NOMO-1 (cell line): ENCODE measurements around the gene HID1.
"Not testable (repeated sequence)": the region's sequence is repeated elsewhere in the genome, so short reads cannot be mapped to it uniquely, and the experiment has no call there.

Experiments used
- DNase-seq, 2 experiments: peaks; one replicate each; lab custom pipeline; 2025; ENCODE audit not compliant: unreplicated experiment in 2 of 2; lab: John Stamatoyannopoulos, UW

Gene HID1

DNA sequence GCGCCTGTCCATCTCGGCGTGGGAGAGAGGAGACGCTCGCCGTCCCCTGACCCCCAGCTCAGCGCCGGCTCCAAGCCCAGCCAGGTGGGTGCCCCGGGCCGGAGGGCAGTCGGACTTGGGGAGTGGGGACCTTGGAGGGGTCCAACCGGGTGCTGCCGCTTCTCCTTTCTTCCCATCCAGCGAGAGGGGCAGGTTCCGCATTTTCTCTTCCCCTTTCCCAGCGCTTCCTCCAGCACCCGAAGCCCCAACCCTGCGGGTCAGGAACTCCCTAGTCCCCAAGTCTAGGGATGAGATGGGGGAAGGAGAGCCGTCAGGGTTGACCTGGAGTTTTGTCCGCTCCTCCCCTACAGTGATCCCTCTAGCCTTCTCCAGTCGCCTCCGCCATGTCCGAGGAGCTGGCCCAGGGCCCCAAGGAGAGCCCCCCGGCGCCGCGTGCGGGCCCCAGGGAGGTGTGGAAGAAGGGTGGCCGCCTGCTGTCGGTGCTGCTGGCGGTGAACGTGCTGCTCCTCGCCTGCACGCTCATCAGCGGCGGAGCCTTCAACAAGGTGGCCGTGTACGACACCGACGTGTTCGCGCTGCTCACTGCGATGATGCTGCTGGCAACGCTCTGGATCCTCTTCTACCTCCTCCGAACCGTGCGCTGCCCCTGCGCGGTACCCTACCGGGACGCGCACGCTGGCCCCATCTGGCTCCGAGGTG, 48.2 kb downstream of the HID1 start, which contains the start of gene OTOP2:
Gene OTOP2 (plus strand): TSS at position 24 of the 699 bp plus-strand sequence. CDS start 360 bp downstream, at position 384.
- DNase-seq: peak; percentile 29 to 34

DNA sequence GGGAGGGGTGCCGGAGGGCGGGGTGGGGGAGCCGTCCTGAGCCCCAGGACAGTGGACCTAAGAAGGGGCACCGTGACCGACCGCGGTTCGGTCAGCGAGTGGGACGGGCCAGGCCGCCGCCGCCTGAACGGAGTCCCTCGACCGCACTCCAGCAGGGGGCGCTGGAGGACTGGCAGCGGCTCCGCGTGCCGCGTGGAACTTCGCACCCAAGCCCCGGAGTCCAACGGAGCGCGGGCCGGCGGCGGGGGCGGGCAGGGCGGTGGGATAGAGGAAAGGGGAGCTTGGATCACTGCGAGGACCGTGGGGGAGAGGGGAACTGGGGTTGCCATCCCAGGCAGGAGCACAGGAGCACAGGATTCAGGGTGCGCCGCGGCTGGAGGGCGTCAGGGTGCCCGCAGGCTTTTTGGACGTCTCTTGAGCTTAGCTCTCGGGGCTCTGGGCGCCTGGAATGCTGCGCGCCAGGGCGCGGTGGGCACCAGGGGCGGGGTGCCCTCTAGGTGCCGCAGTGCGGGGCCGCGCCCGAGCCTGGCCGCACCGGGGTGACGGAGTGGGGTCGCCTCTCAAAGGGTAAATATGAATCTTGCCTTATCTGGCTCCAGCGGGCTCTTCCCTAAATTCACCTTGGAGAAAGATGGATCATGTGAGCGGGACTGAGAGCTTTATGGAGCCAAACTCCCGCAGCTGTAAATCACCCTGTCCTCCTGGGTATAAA, 48.9 kb downstream of the HID1 start:
- peak; percentile 34 to 46 for DNase-seq

DNA sequence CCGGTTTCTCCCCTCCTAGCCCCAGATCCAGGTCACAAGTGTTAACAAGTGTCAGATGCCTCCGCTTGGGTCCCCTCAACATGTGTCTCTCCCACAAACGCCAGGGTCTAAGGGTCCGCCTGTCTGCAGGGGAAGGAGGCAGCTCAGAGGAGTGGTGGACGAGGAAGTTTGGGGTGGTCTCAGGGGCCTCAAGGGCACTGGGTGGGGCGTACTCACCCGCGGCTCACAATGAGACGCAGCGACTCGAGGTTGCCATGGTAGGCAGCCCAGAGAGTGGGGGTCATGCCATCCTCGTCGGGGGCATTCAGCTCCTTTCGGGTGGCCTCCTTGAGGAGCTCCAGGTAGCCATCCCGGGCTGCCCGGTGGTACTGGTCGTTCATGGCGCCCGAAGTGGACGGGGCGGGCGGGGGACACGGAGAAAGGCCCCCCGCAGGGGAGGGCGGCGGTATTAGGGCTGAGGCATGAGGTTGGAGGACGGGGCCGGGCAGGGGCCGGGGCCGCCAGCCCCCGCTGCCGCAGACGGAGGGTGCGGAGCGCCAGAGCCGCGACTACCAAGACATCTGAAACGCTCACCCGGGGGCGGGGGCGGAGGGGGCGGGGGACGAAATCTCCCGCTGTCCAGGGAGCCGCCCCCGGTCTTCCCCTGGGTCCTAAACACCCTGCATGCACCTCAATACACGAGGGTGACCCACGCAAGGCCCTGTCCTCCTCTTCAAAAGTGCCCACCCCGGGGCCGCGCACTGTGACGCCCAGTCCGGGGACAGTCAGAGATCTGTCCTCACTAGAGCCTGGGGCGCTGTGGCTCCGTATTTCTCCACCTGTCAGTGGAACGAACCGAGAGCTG, 49.6 kb downstream of the HID1 start, which contains the start of gene USH1G:
Gene USH1G (minus strand): TSS at position 562 of the 844 bp plus-strand sequence. CDS start 182 bp downstream, at position 380.
- no peak for DNase-seq

DNA sequence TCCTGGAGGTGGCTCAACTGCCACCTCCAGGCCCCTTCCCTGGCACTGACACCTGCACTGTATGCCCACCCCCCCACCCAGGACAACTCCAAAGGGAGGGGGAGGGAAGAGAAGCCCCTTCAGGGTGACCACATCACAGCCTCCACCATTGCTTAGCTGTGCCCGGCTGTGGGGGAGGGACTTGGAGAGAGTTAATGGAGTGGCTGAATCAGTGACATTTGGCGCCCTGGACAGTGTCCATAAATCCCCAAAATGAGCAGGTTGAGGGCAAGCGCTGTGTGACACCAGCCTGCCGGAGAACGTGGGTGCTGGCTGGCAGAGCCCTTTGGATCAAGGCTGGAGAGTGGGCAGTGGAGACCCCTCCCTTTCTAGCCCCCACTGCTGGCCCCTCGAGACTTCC, 50.4 kb downstream of the HID1 start:
- no peak for DNase-seq

DNA sequence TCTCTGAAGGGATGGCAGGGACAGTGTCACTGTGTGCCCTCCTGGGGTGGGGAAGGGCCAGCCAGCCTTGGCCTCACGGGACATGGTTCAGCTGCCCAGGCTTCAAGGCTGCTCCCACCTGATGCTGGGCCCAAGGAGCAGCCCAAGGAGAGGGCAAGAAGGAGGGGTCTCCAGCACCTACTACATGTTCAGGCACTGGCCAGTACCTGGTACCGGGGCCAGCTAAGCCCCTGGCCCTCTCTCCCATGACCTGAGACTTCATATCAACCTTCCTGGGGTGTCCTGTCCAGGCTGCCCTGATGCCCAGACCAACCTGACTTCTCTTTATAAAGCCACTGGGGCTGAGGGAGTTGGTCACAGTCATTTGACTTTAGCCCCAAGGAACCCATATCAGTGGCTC, 50.8 kb downstream of the HID1 start:
- no peak for DNase-seq

DNA sequence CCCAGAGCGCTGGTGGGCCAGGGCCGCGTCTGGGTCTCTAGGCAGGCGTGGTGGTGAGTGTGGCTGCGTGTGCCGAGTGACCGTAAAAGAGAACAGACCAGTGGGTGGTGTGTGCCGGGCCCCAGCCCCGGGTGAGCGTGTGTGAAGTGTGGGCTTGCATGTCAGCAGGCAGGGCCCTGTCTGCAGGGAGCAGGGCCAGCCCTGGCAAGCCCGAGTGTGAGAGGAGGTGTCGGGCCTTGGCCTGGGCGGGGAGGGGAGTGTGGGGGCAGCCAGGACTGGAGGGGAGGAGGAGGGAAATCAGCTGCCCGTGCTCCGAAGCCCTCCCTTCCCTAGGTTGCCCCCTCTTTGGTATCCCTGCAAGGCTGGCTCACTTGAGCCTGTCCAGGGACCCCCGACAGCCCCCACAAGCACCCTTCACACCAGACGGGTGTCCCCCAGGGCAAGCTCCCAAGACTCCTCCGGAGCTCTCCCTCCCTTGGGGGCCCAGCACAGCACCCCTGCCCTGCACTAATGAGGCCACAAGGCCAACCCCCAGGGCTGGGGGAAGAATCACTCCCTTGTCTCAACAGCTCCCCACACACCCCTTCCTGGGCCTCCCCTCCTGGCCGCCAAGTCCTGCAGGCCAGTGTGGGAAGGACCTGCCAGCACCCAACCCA, 51.4 kb downstream of the HID1 start:
- no peak for DNase-seq

DNA sequence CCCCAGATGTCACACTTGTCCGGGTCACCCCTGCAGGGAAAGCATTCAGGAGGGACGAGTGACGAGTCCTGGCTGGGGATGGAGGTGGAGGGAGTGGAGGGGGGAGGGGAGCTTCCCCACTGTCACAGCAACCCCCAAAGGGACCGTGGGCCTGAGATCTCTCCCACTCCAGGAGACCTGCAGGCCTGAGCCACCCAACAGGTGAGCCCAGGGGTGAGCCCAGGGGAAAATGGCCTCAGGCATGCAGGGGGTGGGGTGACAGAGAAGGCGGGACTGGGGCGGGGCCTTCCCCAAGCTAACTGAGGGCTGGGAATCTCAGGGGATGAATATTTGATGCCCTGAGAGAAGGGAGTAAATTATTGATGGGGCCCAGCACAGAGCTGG, 51.9 kb downstream of the HID1 start:
- DNase-seq: no peak

DNA sequence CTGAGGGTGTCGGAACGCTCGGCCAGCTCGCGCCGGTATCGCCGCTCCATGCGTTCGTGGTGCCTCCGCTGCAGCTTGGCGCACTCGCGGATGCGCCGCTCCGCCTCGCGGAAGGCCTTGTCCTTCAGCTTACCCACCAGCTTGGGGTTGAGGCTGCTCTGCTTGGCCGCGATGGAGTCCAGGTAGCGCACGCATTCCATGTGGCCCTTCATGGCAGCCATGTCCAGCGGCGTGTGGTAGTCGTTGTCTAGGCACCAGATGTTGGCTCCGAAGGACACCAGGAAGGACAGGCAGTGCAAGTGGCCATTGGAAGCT, 52.3 kb downstream of the HID1 start:
- DNase-seq: no peak

DNA sequence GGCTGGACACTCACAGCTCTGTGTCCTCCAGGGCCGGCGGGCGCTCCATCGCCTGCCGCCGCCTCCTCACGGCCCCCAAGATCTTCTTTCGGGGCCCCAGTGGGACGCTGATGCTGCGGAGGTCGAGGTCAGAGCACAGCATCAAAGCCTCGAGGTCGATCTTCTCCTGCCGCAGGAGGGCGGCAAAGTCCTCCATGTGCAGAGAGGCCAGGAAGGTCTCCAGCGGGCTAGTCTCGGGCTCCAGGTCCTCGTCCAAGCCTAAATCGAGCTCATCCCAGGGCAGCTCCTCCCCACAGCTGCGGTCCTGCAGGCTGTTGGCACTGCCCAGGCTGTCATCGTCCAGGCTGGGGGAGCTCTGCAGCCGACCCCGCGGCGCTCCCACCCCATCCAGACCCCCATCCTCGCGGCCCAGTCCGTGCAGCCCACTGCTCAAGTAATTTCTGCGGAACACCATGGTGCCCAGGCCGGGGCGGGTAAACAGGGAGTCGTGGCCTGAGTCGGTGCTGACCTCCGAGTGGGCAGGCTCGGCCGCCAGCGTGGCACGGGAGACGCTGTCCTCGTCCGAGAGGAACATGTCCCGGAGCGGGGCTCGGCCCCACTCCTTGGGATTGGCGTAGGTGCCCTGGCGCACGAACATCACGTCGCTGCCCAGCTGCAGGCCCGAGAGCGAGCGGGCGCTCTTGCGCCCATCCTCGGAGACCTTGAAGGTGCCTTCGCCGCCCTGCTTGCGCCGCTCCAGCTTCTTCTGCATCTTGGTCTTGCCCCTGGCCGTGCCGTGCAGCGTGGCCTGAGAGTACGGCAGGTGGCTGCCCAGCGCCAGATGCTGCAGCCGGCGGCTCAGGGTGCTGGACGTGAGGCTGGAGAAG, 52.9 kb downstream of the HID1 start:
- no peak for DNase-seq

DNA sequence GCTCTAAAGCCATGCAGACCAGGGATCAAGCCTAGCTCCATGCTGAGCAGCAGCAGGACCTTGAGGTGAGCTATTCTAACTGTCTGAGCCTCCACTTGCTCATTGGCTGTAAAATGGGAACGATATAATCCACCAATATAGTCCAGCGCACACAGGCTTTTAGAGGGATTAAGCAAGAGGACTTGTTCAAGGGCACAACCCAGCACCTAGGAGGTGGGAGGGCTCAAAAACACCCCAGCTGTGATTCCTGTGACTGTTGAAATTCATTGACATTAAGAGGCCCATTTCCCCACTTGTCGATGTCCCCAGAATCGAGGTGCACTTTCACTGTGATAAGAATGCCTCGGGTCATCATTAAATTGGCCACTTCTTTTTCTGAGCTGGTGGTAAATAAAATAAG, 53.7 kb downstream of the HID1 start:
- DNase-seq: no peak

DNA sequence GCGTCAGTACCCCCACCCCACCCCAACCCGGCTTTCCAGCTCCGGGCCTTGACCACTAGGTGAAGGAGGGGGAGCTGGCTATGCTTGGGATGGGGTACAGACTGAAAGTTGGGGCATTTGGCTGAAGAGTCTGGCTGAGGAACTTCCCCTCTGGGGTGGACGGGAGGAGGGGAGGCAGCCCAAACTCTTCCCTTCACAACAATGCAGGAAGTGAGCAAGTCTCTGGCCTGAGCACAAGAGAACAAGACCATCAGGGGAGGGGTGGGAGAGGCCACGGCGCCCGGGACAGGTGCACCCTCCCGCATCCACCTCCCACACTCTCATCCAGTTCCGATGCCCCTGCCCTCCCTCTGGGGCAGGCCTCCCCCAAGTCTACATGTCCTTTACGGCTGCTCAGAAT, 55.1 kb downstream of the HID1 start:
- DNase-seq: peak; percentile 43 to 44

DNA sequence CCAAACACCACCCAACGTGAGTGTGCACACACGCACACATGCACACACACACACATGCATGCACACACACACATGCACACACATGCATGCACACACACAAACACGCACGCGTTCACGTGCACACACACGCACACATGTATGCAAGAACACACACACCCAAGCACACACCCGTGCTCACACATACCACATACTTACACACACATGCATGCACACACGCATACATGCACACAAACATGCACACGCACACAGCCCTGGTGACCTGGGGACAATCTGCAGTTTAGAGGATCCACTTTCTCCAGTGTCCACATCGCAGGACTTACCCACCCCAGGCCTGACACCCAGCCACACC, 55.7 kb downstream of the HID1 start:
- no peak for DNase-seq

DNA sequence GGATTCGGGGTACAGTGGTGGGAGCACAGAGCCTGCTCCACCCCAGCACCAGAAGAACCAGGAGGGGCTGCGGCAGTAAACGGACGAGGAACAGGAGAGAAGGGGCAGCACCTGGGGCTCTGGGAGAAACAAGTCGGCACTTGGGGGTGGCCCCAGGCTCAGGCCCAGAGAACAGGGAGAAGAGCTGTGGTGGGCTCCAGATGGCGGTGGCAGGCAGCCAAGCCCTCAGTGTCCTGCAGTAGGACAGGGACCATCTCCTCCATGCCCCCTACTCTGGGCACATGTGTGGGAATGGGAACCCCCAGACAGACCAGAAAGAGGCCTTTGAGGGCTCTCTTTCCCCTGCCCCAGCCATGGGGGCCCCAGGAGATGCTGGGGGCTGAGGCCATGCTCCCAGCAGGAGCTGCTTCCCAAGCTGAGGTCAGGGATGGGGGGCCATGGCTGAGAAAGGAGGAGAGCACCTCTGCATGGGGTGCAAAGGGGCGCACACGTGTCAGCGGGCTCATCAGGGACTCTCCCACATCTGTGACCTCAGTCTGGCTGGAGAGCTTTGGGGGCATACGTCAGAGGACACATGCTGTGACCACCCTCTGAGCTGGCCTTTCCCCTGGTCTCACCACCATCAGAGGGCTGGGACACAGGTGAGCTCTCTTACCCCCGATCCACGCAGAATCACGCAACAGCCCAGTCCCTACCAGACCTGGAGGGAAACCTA, 56.3 kb downstream of the HID1 start:
- no peak for DNase-seq

DNA sequence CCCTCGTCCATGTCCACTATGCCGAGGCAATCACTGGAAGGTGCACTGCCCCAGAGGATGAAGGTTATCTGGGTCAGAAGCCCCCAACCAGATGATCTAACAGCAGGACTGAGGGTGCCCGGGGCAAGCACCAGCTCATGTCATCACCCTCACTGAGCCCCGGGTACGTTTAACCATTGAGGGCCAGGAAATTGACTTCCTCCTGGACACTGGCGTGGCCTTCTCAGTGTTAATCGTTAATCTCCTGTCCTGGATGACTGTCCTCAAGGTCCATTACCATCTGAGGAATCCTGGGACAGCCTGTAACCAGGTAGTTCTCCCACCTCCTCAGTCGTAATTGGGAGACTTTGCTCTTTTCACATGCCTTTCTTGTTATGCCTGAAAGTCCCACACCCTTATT, 61.1 kb downstream of the HID1 start:
- not testable (repeated sequence) for DNase-seq

DNA sequence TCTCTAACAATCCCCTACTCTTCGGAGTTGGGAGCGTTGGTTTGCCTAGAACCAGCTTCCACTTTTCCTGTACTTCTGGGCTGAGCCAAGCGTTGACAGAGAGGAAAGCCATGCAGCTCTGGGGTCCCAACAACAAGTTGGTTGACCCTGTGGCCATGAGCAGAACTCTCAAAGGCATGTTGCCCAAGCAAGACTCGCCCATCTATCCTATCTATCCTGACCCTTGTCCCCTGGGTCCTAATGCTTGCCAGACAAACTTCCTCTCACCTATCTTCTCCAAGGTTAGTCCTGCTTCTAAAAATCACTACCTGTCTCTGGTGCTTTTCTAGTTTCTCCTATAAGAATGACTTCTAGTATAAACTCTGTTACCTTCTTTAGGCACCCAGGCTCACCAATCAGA, 63.5 kb downstream of the HID1 start:
- DNase-seq: not testable (repeated sequence)

DNA sequence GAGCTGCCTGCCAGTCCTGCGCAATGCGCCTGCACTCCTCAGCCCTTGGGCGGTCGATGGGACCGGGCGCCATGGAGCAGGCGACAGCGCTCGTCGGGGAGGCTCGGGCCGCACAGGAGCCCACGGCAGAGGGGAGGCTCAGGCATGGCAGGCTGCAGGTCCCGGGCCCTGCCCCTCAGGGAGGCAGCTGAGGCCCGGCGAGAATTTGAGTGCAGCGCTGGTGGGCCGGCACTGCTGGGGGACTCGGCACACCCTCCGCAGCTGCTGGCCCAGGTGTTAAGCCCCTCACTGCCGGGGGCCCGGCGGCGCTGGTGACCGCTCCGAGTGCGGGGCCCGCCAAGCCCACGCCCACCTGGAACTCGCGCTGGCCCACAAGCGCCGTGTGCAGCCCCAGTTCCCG, 65.5 kb downstream of the HID1 start:
- DNase-seq: no peak

DNA sequence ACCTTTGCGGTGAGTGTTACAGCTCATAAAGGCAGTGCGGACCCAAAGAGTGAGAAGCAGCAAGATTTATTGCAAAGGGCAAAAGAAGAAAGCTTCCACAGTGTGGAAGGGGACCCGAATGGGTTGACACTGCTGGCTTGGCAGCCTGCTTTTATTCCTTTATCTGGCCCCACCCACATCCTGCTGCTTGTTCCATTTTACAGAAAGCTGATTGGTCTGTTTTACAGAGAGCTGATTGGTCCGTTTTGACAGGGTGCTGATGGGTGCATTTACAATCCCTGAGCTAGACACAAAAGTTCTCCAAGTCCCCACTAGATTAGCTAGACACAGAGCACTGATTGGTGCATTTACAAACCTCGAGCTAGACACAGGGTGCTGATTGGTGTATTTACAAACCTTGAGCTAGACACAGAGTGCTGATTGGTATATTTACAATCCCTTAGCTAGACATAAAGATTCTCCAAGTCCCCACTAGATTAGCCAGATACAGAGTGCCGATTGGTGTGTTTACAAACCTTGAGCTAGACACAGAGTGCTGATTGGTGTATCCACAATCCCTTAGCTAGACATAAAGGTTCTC, 66.3 kb downstream of the HID1 start:
- DNase-seq: not testable (repeated sequence)

DNA sequence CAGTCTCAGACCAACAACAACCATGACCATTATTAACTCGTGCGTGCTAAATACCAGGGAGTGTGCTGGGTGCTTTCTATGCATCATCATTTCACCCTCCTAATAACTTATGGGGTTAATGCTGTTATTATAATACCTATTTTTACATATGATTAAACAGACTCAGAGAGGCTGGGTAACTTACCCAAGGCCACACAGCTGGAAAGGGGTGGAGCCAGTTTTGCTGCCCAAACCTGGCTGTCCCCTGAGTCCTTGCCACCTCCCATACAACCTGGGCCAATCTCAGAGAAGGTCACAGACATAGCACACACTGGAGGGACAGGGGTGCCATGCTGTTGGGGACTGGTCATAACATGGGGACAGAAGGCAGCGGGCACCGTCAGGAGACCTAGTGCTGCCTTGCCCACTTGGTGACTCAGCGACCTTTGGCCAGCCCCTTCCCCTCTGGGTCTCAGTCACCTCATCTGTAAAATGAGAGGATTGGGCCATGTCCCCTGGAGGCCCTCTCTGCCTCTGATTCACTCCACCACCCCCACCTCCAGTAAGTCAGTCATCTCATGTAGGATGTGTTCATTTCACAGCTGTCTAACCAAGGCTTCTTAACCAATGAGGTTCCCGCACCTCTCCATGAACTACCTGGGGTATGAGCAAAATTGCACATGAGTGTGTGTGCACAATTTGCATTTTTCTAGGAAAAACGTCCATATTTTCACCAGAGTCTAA, 67.7 kb downstream of the HID1 start:
- DNase-seq: no peak

DNA sequence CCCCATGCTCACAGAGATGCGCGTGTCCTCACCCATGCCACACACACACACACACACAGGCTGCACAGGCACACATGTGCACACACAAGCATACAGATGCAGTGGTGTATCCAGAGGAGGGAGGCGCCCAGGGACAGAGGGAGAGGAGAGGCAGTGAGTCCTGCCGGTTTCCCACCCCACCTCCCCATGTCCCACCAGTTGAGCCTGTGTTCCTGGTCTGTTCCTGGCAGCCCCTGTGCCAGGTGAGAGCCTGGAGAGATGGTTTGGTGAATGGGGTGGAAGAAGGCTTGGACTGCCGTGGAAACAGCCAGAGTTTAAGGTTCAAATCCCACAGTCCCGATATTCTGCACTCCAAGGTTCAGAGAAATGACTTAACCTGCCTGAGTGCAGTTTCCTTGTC, 68.9 kb downstream of the HID1 start:
- no peak for DNase-seq
